ENCODE results near the gene JPH2. TPM values are rescaled to one million over a fixed set of nuclear protein-coding genes. Genes with fewer than 3 reads are reported as not detected.

Gene JPH2
- total and polyA plus RNA-seq, 10 of the 15 experiments (the other 5 are each of a cell fraction or from before 2014, with no cell fraction given) = 0.16 TPM; not detected in 9

DNA sequence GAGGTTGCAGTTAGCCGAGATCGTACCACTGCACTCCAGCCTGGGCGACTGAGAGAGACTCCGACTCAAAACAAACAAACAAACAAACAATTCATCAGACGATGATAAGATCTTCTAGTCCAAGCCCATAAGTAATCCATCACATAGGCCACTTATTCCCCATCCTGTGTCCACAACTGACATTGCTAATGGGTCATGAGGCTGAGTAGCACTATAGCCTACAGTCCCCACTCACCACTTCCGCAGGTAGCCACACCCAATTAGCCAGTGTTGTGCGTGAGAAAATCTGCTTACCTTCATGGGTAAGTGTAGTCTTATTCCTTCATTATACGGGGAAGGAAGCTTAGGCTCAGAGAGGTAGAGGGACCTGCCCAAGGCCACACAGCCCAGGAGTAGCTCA, 13.1 kb downstream of the JPH2 start (continued):
- TF ChIP-seq, protein P1, sequence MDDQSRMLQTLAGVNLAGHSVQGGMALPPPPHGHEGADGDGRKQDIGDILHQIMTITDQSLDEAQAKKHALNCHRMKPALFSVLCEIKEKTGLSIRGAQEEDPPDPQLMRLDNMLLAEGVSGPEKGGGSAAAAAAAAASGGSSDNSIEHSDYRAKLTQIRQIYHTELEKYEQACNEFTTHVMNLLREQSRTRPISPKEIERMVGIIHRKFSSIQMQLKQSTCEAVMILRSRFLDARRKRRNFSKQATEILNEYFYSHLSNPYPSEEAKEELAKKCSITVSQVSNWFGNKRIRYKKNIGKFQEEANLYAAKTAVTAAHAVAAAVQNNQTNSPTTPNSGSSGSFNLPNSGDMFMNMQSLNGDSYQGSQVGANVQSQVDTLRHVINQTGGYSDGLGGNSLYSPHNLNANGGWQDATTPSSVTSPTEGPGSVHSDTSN (IDR thresholded peaks at IDR 0.05; ENCODE audit: insufficient replicate concordance, low read depth, low read length) = no peak
- no peak for TF ChIP-seq SMAD1 (IDR thresholded peaks at IDR 0.05; ENCODE audit: low read depth, partially characterized antibody)
- TF ChIP-seq ZNF24 (IDR thresholded peaks at IDR 0.05) = no peak
- TF ChIP-seq RAD21 (IDR thresholded peaks at IDR 0.05; ENCODE audit: insufficient read depth, low read depth, low read length) = no peak
- TF ChIP-seq POLR2AphosphoS5 (IDR thresholded peaks at IDR 0.05; ENCODE audit: low read length) = no peak
- TF ChIP-seq, protein P2, sequence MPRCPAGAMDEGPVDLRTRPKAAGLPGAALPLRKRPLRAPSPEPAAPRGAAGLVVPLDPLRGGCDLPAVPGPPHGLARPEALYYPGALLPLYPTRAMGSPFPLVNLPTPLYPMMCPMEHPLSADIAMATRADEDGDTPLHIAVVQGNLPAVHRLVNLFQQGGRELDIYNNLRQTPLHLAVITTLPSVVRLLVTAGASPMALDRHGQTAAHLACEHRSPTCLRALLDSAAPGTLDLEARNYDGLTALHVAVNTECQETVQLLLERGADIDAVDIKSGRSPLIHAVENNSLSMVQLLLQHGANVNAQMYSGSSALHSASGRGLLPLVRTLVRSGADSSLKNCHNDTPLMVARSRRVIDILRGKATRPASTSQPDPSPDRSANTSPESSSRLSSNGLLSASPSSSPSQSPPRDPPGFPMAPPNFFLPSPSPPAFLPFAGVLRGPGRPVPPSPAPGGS (IDR thresholded peaks at IDR 0.05; ENCODE audit: borderline replicate concordance, insufficient read depth, low read depth, low read length, poor library complexity, severe bottlenecking) = no peak
- TF ChIP-seq MTA2 (IDR thresholded peaks at IDR 0.05; ENCODE audit: low read depth) = no peak

DNA sequence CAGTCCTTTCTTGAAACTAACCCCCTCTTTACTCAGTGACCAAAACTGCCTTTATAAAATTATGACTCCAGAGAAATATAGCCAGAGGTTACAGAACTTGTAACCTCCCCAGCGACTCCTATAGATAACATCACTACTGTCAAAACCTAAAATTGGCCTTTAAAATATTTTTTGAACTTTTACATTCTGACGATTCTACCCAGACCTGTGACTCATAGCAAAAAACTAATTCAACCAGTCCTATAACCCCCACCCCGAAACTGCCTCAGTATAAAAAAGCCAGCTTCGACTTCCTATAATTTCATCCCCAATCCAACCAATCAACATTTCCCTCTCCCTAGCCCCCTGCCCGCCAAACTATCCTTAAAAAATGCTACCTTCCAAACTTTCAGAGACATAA, 13.9 kb downstream of the JPH2 start:
- BruUV-seq (replicated peaks) = no TSS peak
- SMC1A ChIA-PET (ENCODE audit: uncharacterized antibody, unreplicated experiment) = interaction anchor here (0.9 to 1.4 kb wide), 2 partner anchors 10 to 17 kb away, joined by 3 read pairs; no protein-coding TSS in a partner anchor
- H3K4me2 ChIP-seq (ENCODE audit: control insufficient read depth, insufficient read depth) = no peak overlapping the region
- H3K36me3 ChIP-seq (ENCODE audit: control insufficient read depth in 2 of 2, insufficient read depth in 2 of 2, low read length in 1 of 2) = no peaks in the 10 kb centered on the region
- no peak overlapping the region for H3K9ac ChIP-seq (ENCODE audit: control insufficient read depth, insufficient read depth, low read length)
- POLR2A ChIA-PET = no interaction called here
- in situ Hi-C loops (cut with MboI) = no loop called here
- H3K9me3 ChIP-seq (replicated peaks; ENCODE audit: control insufficient read depth, insufficient read depth, low read length) = no peaks in the 10 kb centered on the region
- H3K27ac ChIP-seq (ENCODE audit: control insufficient read depth, insufficient read depth) = no peak overlapping the region
- H3K4me1 ChIP-seq (ENCODE audit: control insufficient read depth, insufficient read depth, low read length) = no peaks in the 10 kb centered on the region
- DNase-seq (ENCODE audit: low read depth, low spot score) (no peak), ATAC-seq (no peak), FAIRE-seq (no peak)
- no peak overlapping the region for H2AFZ ChIP-seq (ENCODE audit: control insufficient read depth, low read depth, low read length)
- H3K27me3 ChIP-seq (replicated peaks in 1 of 2; ENCODE audit: control insufficient read depth in 2 of 2, insufficient read depth in 2 of 2, low read length in 1 of 2) = peaks cover 0 to 3% of the 10 kb centered on the region in 2 experiments; a peak in 1 of 4 replicates
- 15% methylated on average over 5 of the region's 5 CpGs for WGBS (ENCODE audit: insufficient coverage, insufficient replicate concordance, low lambda C conversion rate, missing lambda C conversion rate)
- H3K4me3 ChIP-seq = no peak overlapping the region
- RAD21 ChIA-PET (ENCODE audit: unreplicated experiment) = interaction anchor here (0.6 to 1.0 kb wide), 2 partner anchors 16 to 211 kb away, joined by 3 read pairs; no protein-coding TSS in a partner anchor
- intact Hi-C loops (cut with micrococcal nuclease; ENCODE audit: unreplicated experiment) = loop anchor here (10.0 kb wide), 1 partner anchor 638 kb away; no protein-coding TSS in a partner anchor
- H3K79me2 ChIP-seq (ENCODE audit: control insufficient read depth, insufficient read depth, low read length) = no peaks in the 10 kb centered on the region
- no peak for TF ChIP-seq ZZZ3 (IDR thresholded peaks at IDR 0.05; ENCODE audit: control insufficient read depth, insufficient read length, low read depth)
- no peak for TF ChIP-seq CBFB (IDR thresholded peaks at IDR 0.05; ENCODE audit: low read depth)
- TF ChIP-seq, protein P3, sequence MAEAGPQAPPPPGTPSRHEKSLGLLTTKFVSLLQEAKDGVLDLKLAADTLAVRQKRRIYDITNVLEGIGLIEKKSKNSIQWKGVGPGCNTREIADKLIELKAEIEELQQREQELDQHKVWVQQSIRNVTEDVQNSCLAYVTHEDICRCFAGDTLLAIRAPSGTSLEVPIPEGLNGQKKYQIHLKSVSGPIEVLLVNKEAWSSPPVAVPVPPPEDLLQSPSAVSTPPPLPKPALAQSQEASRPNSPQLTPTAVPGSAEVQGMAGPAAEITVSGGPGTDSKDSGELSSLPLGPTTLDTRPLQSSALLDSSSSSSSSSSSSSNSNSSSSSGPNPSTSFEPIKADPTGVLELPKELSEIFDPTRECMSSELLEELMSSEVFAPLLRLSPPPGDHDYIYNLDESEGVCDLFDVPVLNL (IDR thresholded peaks at IDR 0.05; ENCODE audit: low read depth, low read length) = no peak
- TF ChIP-seq TARDBP (IDR thresholded peaks at IDR 0.05; ENCODE audit: borderline replicate concordance) = no peak
- TF ChIP-seq, protein P4, sequence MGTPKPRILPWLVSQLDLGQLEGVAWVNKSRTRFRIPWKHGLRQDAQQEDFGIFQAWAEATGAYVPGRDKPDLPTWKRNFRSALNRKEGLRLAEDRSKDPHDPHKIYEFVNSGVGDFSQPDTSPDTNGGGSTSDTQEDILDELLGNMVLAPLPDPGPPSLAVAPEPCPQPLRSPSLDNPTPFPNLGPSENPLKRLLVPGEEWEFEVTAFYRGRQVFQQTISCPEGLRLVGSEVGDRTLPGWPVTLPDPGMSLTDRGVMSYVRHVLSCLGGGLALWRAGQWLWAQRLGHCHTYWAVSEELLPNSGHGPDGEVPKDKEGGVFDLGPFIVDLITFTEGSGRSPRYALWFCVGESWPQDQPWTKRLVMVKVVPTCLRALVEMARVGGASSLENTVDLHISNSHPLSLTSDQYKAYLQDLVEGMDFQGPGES (IDR thresholded peaks at IDR 0.05) = no peak
- no peak for TF ChIP-seq MEF2A (IDR thresholded peaks at IDR 0.05; ENCODE audit: insufficient read depth, low read depth, low read length)
- TF ChIP-seq FOS (IDR thresholded peaks at IDR 0.05; ENCODE audit: borderline replicate concordance, extremely low read depth, insufficient read length) = no peak
- TF ChIP-seq, protein P5, sequence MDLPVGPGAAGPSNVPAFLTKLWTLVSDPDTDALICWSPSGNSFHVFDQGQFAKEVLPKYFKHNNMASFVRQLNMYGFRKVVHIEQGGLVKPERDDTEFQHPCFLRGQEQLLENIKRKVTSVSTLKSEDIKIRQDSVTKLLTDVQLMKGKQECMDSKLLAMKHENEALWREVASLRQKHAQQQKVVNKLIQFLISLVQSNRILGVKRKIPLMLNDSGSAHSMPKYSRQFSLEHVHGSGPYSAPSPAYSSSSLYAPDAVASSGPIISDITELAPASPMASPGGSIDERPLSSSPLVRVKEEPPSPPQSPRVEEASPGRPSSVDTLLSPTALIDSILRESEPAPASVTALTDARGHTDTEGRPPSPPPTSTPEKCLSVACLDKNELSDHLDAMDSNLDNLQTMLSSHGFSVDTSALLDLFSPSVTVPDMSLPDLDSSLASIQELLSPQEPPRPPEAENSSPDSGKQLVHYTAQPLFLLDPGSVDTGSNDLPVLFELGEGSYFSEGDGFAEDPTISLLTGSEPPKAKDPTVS (IDR thresholded peaks at IDR 0.05; ENCODE audit: low read depth, low read length) = no peak
- H4K20me1 ChIP-seq (ENCODE audit: control insufficient read depth, insufficient read depth) = no peaks in the 10 kb centered on the region
- CTCF ChIA-PET = interaction anchor here (1.1 to 4.7 kb wide), 4 partner anchors 12 to 56 kb away, joined by 4 to 17 read pairs (median 5); no protein-coding TSS in a partner anchor

Data from GM12878 (cell line).